Keratinocyte (primary cell): Measurements from ENCODE around the gene GYG2. TPM values are rescaled to one million over a fixed set of nuclear protein-coding genes. Genes with fewer than 3 reads are reported as not detected.

Experiments used
- DNase-seq: peaks from one replicate; pipeline ENCODE4 v3.0.0-alpha.2; 2011; ENCODE audit warnings: low read depth, missing footprints, low spot score
- FAIRE-seq: peaks from 2 replicates; lab custom pipeline; 2011; peaks lifted over from hg19 to GRCh38; lab: Jason Lieb, UNC
- H2AFZ ChIP-seq: 2 replicates; pipeline ENCODE4 v1.6.0; 2012; ENCODE audit warnings: low read length, control low read depth, inconsistent platforms; ENCODE audit not compliant: control insufficient read depth
- H3K27ac ChIP-seq: 2 replicates; pipeline ENCODE4 v1.5.1; 2011; ENCODE audit warnings: low read length; ENCODE audit not compliant: control insufficient read depth, insufficient read depth
- H3K27me3 ChIP-seq: 3 replicates; pipeline ENCODE4 v1.6.0; 2011; ENCODE audit warnings: low read length; ENCODE audit not compliant: control insufficient read depth, insufficient read depth; ENCODE audit errors: extremely low read depth
- H3K36me3 ChIP-seq, 2 experiments: 2 replicates in 1 of 2; 3 replicates in 1 of 2; pipeline ENCODE4 v1.5.1; 2011; ENCODE audit warnings: low read length in 2 of 2, mild to moderate bottlenecking in 1 of 2; ENCODE audit not compliant: control insufficient read depth in 2 of 2, insufficient read depth in 2 of 2; ENCODE audit errors: extremely low read depth in 1 of 2
- H3K4me1 ChIP-seq: 3 replicates; pipeline ENCODE4 v1.5.1; 2011; ENCODE audit warnings: low read length; ENCODE audit not compliant: control insufficient read depth, insufficient read depth; ENCODE audit errors: extremely low read depth
- H3K4me2 ChIP-seq: 3 replicates; pipeline ENCODE4 v1.6.0; 2011; ENCODE audit warnings: low read depth, low read length; ENCODE audit not compliant: control insufficient read depth, insufficient read depth; ENCODE audit errors: extremely low read depth
- H3K4me3 ChIP-seq, 3 experiments: fragments of 200-600 bp in 1 of 3; sonication (generic) in 1 of 3; 2 replicates in 2 of 3; 3 replicates in 1 of 3; pipeline ENCODE4 v1.5.1; 2011 to 2016; ENCODE audit warnings: low read length in 3 of 3, mild to moderate bottlenecking in 3 of 3, control low read depth in 2 of 3, inconsistent platforms in 1 of 3, low read depth in 1 of 3, mixed read lengths in 1 of 3, mixed run types in 1 of 3, moderate library complexity in 1 of 3; ENCODE audit not compliant: control insufficient read depth in 2 of 3, insufficient read depth in 2 of 3; ENCODE audit errors: extremely low read depth in 1 of 3
- H3K79me2 ChIP-seq: 2 replicates; pipeline ENCODE4 v1.6.0; 2012; ENCODE audit warnings: low read length; ENCODE audit not compliant: control insufficient read depth, insufficient read depth
- H3K9ac ChIP-seq: 3 replicates; pipeline ENCODE4 v1.6.0; 2011; ENCODE audit warnings: low read length; ENCODE audit not compliant: control insufficient read depth, insufficient read depth; ENCODE audit errors: extremely low read depth
- H3K9me1 ChIP-seq: 3 replicates; pipeline ENCODE4 v1.6.0; 2011; ENCODE audit warnings: low read length; ENCODE audit not compliant: control insufficient read depth, insufficient read depth; ENCODE audit errors: extremely low read depth
- H3K9me3 ChIP-seq: 2 replicates; pipeline ENCODE4 v1.5.1; 2012; ENCODE audit warnings: low read depth, low read length; ENCODE audit not compliant: control insufficient read depth
- H4K20me1 ChIP-seq: 3 replicates; pipeline ENCODE4 v1.6.0; 2011; ENCODE audit warnings: low read length; ENCODE audit not compliant: control insufficient read depth, insufficient read depth; ENCODE audit errors: extremely low read depth
- CTCF ChIP-seq, 3 experiments: IDR thresholded peaks in 1 of 3; conservative IDR thresholded peaks in 1 of 3; optimal IDR thresholded peaks in 1 of 3; 2 replicates in 2 of 3; 3 replicates in 1 of 3; pipeline versions ENCODE3 to v1.5.1; 2011; ENCODE audit warnings: low read length in 3 of 3, mild to moderate bottlenecking in 3 of 3, moderate library complexity in 2 of 3, control low read depth in 1 of 3, inconsistent platforms in 1 of 3; ENCODE audit not compliant: insufficient read depth in 2 of 3; ENCODE audit errors: extremely low read depth in 1 of 3
- EZH2 ChIP-seq: IDR thresholded peaks from one replicate; pipeline ENCODE4 v1.6.1; 2012; ENCODE audit warnings: inconsistent platforms, mild to moderate bottlenecking, low read length, moderate library complexity
- dilution Hi-C: fragments of 300-500 bp; cut with MboI; formaldehyde crosslinking; loops from one replicate; pipeline ENCODE4 v1.7.0; 2020; ENCODE audit warnings: low sequenced_read_pairs; ENCODE audit not compliant: extremely low pct_ligation_motif_present
- polyA plus RNA-seq, 5 experiments: library from polyadenylated mRNA; depleted of rRNA in 3 of 5; stranded (reverse) in 3 of 5; stranded (forward) in 1 of 5; unstranded in 1 of 5; fragments of >200 nt; gene quantifications; 1 replicate in 1 of 5; 2 replicates in 3 of 5; 3 replicates in 1 of 5; pipeline versions ENCODE4 v1.2.1 to v1.2.3, GENCODE V29; 2011 to 2012; ENCODE audit warnings: missing spikeins in 2 of 5, low read depth in 1 of 5, low replicate concordance in 1 of 5

GYG2 gene
- polyA plus RNA-seq, 1 donor (not counting 4 experiments of a cell fraction or from before 2014, with no cell fraction given), result not detected

- H3K36me3 ChIP-seq, result no peaks in the 10 kb centered on the region
- dilution Hi-C loops, result no loop called here
- no peak overlapping the region for H3K9ac ChIP-seq
- no peak overlapping the region for H3K27ac ChIP-seq
- H4K20me1 ChIP-seq, result no peaks in the 10 kb centered on the region
- H3K9me1 ChIP-seq, result no peaks in the 10 kb centered on the region
- TF ChIP-seq EZH2 (no peak), CTCF (optimal IDR thresholded peaks at IDR 0.05 in 1 of 3, IDR thresholded peaks at IDR 0.05 in 1 of 3, conservative IDR thresholded peaks at IDR 0.05 in 1 of 3; ENCODE audit: extremely low read depth in 1 of 3, insufficient read depth in 2 of 3, low read length in 3 of 3) (no peak)
- H3K4me3 ChIP-seq, result no peak overlapping the region
- H3K79me2 ChIP-seq, result no peaks in the 10 kb centered on the region
- no peak overlapping the region for H3K4me2 ChIP-seq
- DNase-seq (no peak), FAIRE-seq (no peak)
- H3K27me3 ChIP-seq, result no peaks in the 10 kb centered on the region
- no peaks in the 10 kb centered on the region for H3K9me3 ChIP-seq
- no peak overlapping the region for H2AFZ ChIP-seq
- no peaks in the 10 kb centered on the region for H3K4me1 ChIP-seq
Observed at GRCh38 chrX:2878563-2878962, 49.8 kb downstream of the GYG2 start.

GRCh38 chrX:2879670-2880069 is 50.9 kb downstream of the GYG2 start:
- no peaks in the 10 kb centered on the region for H4K20me1 ChIP-seq
- no peak overlapping the region for H3K27ac ChIP-seq
- H3K4me1 ChIP-seq, result no peaks in the 10 kb centered on the region
- no peak overlapping the region for H2AFZ ChIP-seq
- no peaks in the 10 kb centered on the region for H3K9me1 ChIP-seq
- no peaks in the 10 kb centered on the region for H3K79me2 ChIP-seq
- DNase-seq, result no peak
- dilution Hi-C loops, result no loop called here
- H3K36me3 ChIP-seq, result no peaks in the 10 kb centered on the region
- H3K9me3 ChIP-seq, result no peaks in the 10 kb centered on the region
- H3K4me3 ChIP-seq, result no peak overlapping the region
- H3K9ac ChIP-seq, result no peak overlapping the region
- TF ChIP-seq EZH2 (no peak), CTCF (optimal IDR thresholded peaks at IDR 0.05 in 1 of 3, IDR thresholded peaks at IDR 0.05 in 1 of 3, conservative IDR thresholded peaks at IDR 0.05 in 1 of 3; ENCODE audit: extremely low read depth in 1 of 3, insufficient read depth in 2 of 3, low read length in 3 of 3) (no peak)
- no peak overlapping the region for H3K4me2 ChIP-seq
- H3K27me3 ChIP-seq, result no peaks in the 10 kb centered on the region
- no peak for FAIRE-seq
